AG04450 (cell line): ENCODE data around the gene SENP6. TPM values are rescaled to one million over a fixed set of nuclear protein-coding genes. Genes with fewer than 3 reads are reported as not detected.

ENCODE experiments used
- CTCF ChIA-PET: fragments of 300-600, 350-600 bp; formaldehyde crosslinking; extraction: SDS; loops from one replicate; lab custom pipeline; 2022; ENCODE audit warnings: antibody characterized with exemption, inconsistent platforms; lab: Charles Lee
- POLR2A ChIA-PET: fragments of 350-600 bp; formaldehyde crosslinking; extraction: SDS; loops from one replicate; lab custom pipeline; 2021; ENCODE audit warnings: antibody characterized with exemption, inconsistent platforms; lab: Yijun Ruan, JAX
- DNase-seq: peaks from one replicate; pipeline ENCODE4 v3.0.0-alpha.2; 2011; ENCODE audit warnings: low read depth, low spot score
- H3K27ac ChIP-seq: one replicate; pipeline ENCODE4 v1.5.1; 2012; ENCODE audit warnings: low read depth, low read length, control low read depth
- H3K27me3 ChIP-seq: one replicate; pipeline ENCODE4 v1.6.0; 2012; ENCODE audit warnings: low read length; ENCODE audit not compliant: control insufficient read depth, insufficient read depth
- H3K4me3 ChIP-seq: 2 replicates; pipeline ENCODE4 v1.5.1; 2011; ENCODE audit warnings: mild to moderate bottlenecking, low read depth, low read length, control low read depth
- H3K9me3 ChIP-seq: 2 replicates; pipeline ENCODE4 v1.5.1; 2012; ENCODE audit warnings: low read length; ENCODE audit not compliant: control insufficient read depth, insufficient read depth
- polyA plus RNA-seq: library from polyadenylated mRNA; depleted of rRNA; stranded (reverse); fragments of >200 nt; gene quantifications from 2 replicates; pipeline ENCODE4 v1.2.3, GENCODE V29; 2011; rRNA removed
- small RNA-seq: library from RNA; depleted of rRNA; stranded (forward); fragments of <200 nt; gene quantifications from one replicate; pipeline ENCODE3, GENCODE V24; 2012; ENCODE audit warnings: low read depth; ENCODE audit not compliant: insufficient read length
- TF ChIP-seq, protein P1 (sequence below): IDR thresholded peaks from 2 replicates; pipeline ENCODE4 v1.5.1; 2011; ENCODE audit warnings: low read depth, low read length, control low read depth, inconsistent platforms

SENP6 gene
- polyA plus RNA-seq, 1 experiment, result 55.8 TPM

GRCh38 chr6:75766387-75766786, 164.7 kb downstream of the SENP6 start:
- Histone ChIP-seq H3K27ac (no peak overlapping the region), H3K27me3 (no peaks in the 10 kb centered on the region), H3K4me3 (no peak overlapping the region), H3K9me3 (no peaks in the 10 kb centered on the region)
- ChIA-PET CTCF (no interaction called here), POLR2A (no interaction called here)
- DNase-seq, result no peak
- TF ChIP-seq, protein P1, sequence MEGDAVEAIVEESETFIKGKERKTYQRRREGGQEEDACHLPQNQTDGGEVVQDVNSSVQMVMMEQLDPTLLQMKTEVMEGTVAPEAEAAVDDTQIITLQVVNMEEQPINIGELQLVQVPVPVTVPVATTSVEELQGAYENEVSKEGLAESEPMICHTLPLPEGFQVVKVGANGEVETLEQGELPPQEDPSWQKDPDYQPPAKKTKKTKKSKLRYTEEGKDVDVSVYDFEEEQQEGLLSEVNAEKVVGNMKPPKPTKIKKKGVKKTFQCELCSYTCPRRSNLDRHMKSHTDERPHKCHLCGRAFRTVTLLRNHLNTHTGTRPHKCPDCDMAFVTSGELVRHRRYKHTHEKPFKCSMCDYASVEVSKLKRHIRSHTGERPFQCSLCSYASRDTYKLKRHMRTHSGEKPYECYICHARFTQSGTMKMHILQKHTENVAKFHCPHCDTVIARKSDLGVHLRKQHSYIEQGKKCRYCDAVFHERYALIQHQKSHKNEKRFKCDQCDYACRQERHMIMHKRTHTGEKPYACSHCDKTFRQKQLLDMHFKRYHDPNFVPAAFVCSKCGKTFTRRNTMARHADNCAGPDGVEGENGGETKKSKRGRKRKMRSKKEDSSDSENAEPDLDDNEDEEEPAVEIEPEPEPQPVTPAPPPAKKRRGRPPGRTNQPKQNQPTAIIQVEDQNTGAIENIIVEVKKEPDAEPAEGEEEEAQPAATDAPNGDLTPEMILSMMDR, result no peak

Small RNA genes lying within 50 kb of the gene (small RNA-seq; reads per million reads assigned to genes)
- gene RNU6-1016P (not detected), gene RNU6-1338P (not detected), gene RNU6-155P (not detected)

Other genes with a start within 250 kb of the SENP6 start
- 0.10 and 0.12 TPM in 2 replicates for gene FILIP1, start 108.1 kb upstream of the SENP6 start, polyA plus RNA-seq
- 10.8 and 13.7 TPM in 2 replicates for gene MYO6, start 147.4 kb downstream of the SENP6 start, polyA plus RNA-seq